ENCODE measurements around the gene CORO1C. TPM values are rescaled to one million over a fixed set of nuclear protein-coding genes. Genes with fewer than 3 reads are reported as not detected.

CORO1C gene
- total RNA-seq, 1 donor from 2014 or later, result 68.3 TPM

- no peak for ATAC-seq (ENCODE audit: low read depth)
- TF ChIP-seq CTCF (IDR thresholded peaks at IDR 0.05), result no peak
- H3K27me3 Mint-ChIP-seq, result no peaks in the 10 kb centered on the region
- H3K9me3 Mint-ChIP-seq, result no peaks in the 10 kb centered on the region
- DNase-seq, result no peak
- H3K27ac Mint-ChIP-seq, result no peak overlapping the region
- CTCF ChIA-PET, result interaction anchor here (1.2 to 1.5 kb wide), 2 partner anchors 33 to 88 kb away, joined by 3 to 4 read pairs; partner anchors contain the start of gene ISCU
- peaks cover 49% of the 10 kb centered on the region for H3K4me1 Mint-ChIP-seq
- H3K4me3 Mint-ChIP-seq, result no peak overlapping the region
- POLR2A ChIA-PET, result interaction anchor here (0.6 to 1.2 kb wide), 5 partner anchors 10 to 1631 kb away, joined by 3 to 7 read pairs (median 3); partner anchors contain the start of gene ATP2A2
- intact Hi-C loops (cut with micrococcal nuclease), result no loop called here
- H3K36me3 Mint-ChIP-seq (ENCODE audit: low read depth), result peaks cover 71% of the 10 kb centered on the region
These were observed 81.2 kb downstream of the CORO1C start for GRCh38 chr12:108650083-108650482.

GRCh38 chr12:108649669-108650068 is 81.6 kb downstream of the CORO1C start:
- Mint-ChIP-seq H3K36me3 (ENCODE audit: low read depth) (peaks cover 74% of the 10 kb centered on the region), H3K9me3 (no peaks in the 10 kb centered on the region), H3K27ac (peak overlapping the region; percentile 37), H3K4me3 (no peak overlapping the region), H3K27me3 (no peaks in the 10 kb centered on the region), H3K4me1 (peaks cover 52% of the 10 kb centered on the region)
- intact Hi-C loops (cut with micrococcal nuclease), result no loop called here
- ChIA-PET CTCF (interaction anchor here (1.2 to 1.5 kb wide), 2 partner anchors 32 to 87 kb away, joined by 3 to 4 read pairs; partner anchors contain the start of gene ISCU), POLR2A (interaction anchor here (0.7 to 1.2 kb wide), 4 partner anchors 10 to 14 kb away, joined by 3 to 7 read pairs (median 4); no protein-coding TSS in a partner anchor)
- DNase-seq, result no peak
- no peak for ATAC-seq (ENCODE audit: low read depth)
- TF ChIP-seq CTCF (IDR thresholded peaks at IDR 0.05), result no peak

- TF ChIP-seq CTCF (IDR thresholded peaks at IDR 0.05), result no peak
- CTCF ChIA-PET, result interaction anchor here (1.2 to 1.5 kb wide), 2 partner anchors 32 to 87 kb away, joined by 3 to 4 read pairs; partner anchors contain the start of gene ISCU
- DNase-seq (no peak), ATAC-seq (ENCODE audit: low read depth) (no peak)
- Mint-ChIP-seq H3K27ac (peak overlapping the region; percentile 26), H3K27me3 (no peaks in the 10 kb centered on the region), H3K9me3 (no peaks in the 10 kb centered on the region), H3K36me3 (ENCODE audit: low read depth) (peaks cover 78% of the 10 kb centered on the region), H3K4me1 (peaks cover 55% of the 10 kb centered on the region), H3K4me3 (no peak overlapping the region)
- intact Hi-C loops (cut with micrococcal nuclease), result no loop called here
- POLR2A ChIA-PET, result interaction anchor here (0.7 to 1.0 kb wide), 2 partner anchors 9 to 14 kb away, joined by 3 to 4 read pairs; no protein-coding TSS in a partner anchor
These were observed 82.2 kb downstream of the CORO1C start for GRCh38 chr12:108649126-108649525.

- peaks cover 54% of the 10 kb centered on the region for H3K4me1 Mint-ChIP-seq
- POLR2A ChIA-PET, result no interaction called here
- no peak overlapping the region for H3K4me3 Mint-ChIP-seq
- peaks cover 77% of the 10 kb centered on the region for H3K36me3 Mint-ChIP-seq (ENCODE audit: low read depth)
- H3K9me3 Mint-ChIP-seq, result no peaks in the 10 kb centered on the region
- DNase-seq (no peak), ATAC-seq (ENCODE audit: low read depth) (no peak)
- peak overlapping the region; percentile 37 for H3K27ac Mint-ChIP-seq
- CTCF ChIA-PET, result interaction anchor here (1.2 to 1.9 kb wide), 2 partner anchors 16 to 156 kb away, joined by 3 to 6 read pairs; no protein-coding TSS in a partner anchor
- no peaks in the 10 kb centered on the region for H3K27me3 Mint-ChIP-seq
- intact Hi-C loops (cut with micrococcal nuclease), result no loop called here
- TF ChIP-seq CTCF (IDR thresholded peaks at IDR 0.05), result no peak
These were observed 82.9 kb downstream of the CORO1C start for GRCh38 chr12:108648371-108648770.

GRCh38 chr12:108647585-108648287 is 83.6 kb downstream of the CORO1C start:
- CTCF ChIA-PET, result interaction anchor here (0.7 to 1.9 kb wide), 4 partner anchors 9 to 156 kb away, joined by 3 to 6 read pairs (median 3); no protein-coding TSS in a partner anchor
- no peaks in the 10 kb centered on the region for H3K27me3 Mint-ChIP-seq
- H3K9me3 Mint-ChIP-seq, result no peaks in the 10 kb centered on the region
- ATAC-seq (ENCODE audit: low read depth), result no peak
- H3K4me1 Mint-ChIP-seq, result peaks cover 52% of the 10 kb centered on the region
- no peak overlapping the region for H3K4me3 Mint-ChIP-seq
- TF ChIP-seq CTCF (IDR thresholded peaks at IDR 0.05), result no peak
- no peak for DNase-seq
- intact Hi-C loops (cut with micrococcal nuclease), result loop anchor here (1.0 to 2.0 kb wide), 3 partner anchors 15 to 35 kb away; partner anchors contain the start of gene SELPLG
- POLR2A ChIA-PET, result interaction anchor here (1.6 to 2.8 kb wide), 4 partner anchors 12 to 80 kb away, joined by 3 to 15 read pairs (median 11); partner anchors contain the start of gene SELPLG
- H3K27ac Mint-ChIP-seq, result peak overlapping the region; percentile 60
- H3K36me3 Mint-ChIP-seq (ENCODE audit: low read depth), result peaks cover 72% of the 10 kb centered on the region
